Measurements from ENCODE around the gene PEX14. TPM values are rescaled to one million over a fixed set of nuclear protein-coding genes. Genes with fewer than 3 reads are reported as not detected.

The PEX14 gene
- total and polyA plus RNA-seq, 2 experiments from 2014 or later, result 17.6 to 19.6 TPM

DNA sequence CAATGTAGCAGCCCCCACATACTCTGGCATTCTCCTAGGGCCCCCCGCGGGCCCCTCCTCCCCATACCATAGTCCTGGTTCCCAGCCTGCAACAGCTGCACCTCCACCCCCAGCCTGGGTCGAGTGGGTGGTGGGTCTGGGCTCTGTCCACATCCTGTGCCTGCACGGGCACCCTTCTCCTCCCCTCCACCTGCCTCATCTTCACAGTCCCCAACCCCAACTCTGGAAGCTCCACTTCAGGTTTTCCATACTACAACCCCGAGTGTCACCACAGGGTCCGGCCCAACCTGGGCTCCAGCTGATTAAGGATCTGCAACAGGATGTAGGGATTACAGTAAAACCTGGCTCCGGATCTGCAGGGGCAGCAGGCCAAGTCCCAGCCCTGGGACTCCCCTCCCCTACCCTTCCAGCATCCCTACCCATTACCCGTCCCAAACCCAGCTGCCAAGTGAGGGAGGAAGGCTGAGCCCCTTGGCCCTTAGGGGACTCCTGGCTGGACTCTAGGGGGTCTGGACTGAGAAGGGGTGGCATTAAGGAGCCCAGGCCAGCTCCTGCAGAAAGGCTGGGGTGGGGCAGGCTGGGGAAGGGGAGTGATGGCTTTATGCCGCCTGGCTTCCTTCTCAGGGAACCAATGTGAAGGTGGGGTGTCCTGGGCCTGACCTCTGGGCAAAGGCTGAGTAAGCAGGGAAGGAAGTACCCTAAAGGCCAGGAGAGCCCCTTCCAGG lies 204.9 kb downstream of the PEX14 start:
- Histone ChIP-seq H3K36me3 (ENCODE audit: insufficient read depth) (no peaks in the 10 kb centered on the region), H2AFZ (no peak overlapping the region), H3K4me2 (no peak overlapping the region), H3F3A (replicated peaks; ENCODE audit: low read depth) (no peaks in the 10 kb centered on the region), H3K27ac (ENCODE audit: low read depth) (no peak overlapping the region), H3K79me2 (replicated peaks; ENCODE audit: insufficient read depth) (no peaks in the 10 kb centered on the region), H3K4me1 (ENCODE audit: insufficient read depth) (peaks cover 40% of the 10 kb centered on the region), H3K4me3 (no peak overlapping the region), H4K20me1 (replicated peaks; ENCODE audit: insufficient read depth) (no peaks in the 10 kb centered on the region), H3K27me3 (ENCODE audit: insufficient read depth) (no peaks in the 10 kb centered on the region), H3K9me2 (ENCODE audit: insufficient read depth) (no peaks in the 10 kb centered on the region)
- Mint-ChIP-seq H3K27me3 (ENCODE audit: insufficient read depth, low read depth, poor library complexity) (peaks cover 18% of the 10 kb centered on the region), H3K4me1 (peaks cover 63% of the 10 kb centered on the region), H3K36me3 (ENCODE audit: low read depth) (no peaks in the 10 kb centered on the region), H3K4me3 (peak overlapping the region; percentile 6; the same call in 1 of the 3 replicates), H3K27ac (peak overlapping the region; percentile 12; the same call in 1 of the 2 replicates), H3K9me3 (no peaks in the 10 kb centered on the region; the same call in 1 of the 3 replicates)
- TF ChIP-seq, protein P1, sequence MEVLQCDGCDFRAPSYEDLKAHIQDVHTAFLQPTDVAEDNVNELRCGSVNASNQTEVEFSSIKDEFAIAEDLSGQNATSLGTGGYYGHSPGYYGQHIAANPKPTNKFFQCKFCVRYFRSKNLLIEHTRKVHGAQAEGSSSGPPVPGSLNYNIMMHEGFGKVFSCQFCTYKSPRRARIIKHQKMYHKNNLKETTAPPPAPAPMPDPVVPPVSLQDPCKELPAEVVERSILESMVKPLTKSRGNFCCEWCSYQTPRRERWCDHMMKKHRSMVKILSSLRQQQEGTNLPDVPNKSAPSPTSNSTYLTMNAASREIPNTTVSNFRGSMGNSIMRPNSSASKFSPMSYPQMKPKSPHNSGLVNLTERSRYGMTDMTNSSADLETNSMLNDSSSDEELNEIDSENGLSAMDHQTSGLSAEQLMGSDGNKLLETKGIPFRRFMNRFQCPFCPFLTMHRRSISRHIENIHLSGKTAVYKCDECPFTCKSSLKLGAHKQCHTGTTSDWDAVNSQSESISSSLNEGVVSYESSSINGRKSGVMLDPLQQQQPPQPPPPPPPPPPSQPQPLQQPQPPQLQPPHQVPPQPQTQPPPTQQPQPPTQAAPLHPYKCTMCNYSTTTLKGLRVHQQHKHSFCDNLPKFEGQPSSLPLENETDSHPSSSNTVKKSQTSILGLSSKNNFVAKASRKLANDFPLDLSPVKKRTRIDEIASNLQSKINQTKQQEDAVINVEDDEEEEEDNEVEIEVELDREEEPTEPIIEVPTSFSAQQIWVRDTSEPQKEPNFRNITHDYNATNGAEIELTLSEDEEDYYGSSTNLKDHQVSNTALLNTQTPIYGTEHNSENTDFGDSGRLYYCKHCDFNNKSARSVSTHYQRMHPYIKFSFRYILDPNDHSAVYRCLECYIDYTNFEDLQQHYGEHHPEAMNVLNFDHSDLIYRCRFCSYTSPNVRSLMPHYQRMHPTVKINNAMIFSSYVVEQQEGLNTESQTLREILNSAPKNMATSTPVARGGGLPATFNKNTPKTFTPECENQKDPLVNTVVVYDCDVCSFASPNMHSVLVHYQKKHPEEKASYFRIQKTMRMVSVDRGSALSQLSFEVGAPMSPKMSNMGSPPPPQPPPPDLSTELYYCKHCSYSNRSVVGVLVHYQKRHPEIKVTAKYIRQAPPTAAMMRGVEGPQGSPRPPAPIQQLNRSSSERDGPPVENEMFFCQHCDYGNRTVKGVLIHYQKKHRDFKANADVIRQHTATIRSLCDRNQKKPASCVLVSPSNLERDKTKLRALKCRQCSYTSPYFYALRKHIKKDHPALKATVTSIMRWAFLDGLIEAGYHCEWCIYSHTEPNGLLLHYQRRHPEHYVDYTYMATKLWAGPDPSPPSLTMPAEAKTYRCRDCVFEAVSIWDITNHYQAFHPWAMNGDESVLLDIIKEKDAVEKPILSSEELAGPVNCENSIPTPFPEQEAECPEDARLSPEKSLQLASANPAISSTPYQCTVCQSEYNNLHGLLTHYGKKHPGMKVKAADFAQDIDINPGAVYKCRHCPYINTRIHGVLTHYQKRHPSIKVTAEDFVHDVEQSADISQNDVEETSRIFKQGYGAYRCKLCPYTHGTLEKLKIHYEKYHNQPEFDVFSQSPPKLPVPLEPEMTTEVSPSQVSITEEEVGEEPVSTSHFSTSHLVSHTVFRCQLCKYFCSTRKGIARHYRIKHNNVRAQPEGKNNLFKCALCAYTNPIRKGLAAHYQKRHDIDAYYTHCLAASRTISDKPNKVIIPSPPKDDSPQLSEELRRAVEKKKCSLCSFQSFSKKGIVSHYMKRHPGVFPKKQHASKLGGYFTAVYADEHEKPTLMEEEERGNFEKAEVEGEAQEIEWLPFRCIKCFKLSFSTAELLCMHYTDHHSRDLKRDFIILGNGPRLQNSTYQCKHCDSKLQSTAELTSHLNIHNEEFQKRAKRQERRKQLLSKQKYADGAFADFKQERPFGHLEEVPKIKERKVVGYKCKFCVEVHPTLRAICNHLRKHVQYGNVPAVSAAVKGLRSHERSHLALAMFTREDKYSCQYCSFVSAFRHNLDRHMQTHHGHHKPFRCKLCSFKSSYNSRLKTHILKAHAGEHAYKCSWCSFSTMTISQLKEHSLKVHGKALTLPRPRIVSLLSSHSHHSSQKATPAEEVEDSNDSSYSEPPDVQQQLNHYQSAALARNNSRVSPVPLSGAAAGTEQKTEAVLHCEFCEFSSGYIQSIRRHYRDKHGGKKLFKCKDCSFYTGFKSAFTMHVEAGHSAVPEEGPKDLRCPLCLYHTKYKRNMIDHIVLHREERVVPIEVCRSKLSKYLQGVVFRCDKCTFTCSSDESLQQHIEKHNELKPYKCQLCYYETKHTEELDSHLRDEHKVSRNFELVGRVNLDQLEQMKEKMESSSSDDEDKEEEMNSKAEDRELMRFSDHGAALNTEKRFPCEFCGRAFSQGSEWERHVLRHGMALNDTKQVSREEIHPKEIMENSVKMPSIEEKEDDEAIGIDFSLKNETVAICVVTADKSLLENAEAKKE (CRISPR knock-in tag; IDR thresholded peaks at IDR 0.05), result no peak
- peak; percentile 77 for TF ChIP-seq CREB1 (CRISPR knock-in tag; IDR thresholded peaks at IDR 0.05; ENCODE audit: low read depth)
- TF ChIP-seq EZH2phosphoT487 (IDR thresholded peaks at IDR 0.05; ENCODE audit: unreplicated experiment), result no peak
- no peak for TF ChIP-seq NANOG (IDR thresholded peaks at IDR 0.05; ENCODE audit: borderline replicate concordance)
- TF ChIP-seq, protein P2, sequence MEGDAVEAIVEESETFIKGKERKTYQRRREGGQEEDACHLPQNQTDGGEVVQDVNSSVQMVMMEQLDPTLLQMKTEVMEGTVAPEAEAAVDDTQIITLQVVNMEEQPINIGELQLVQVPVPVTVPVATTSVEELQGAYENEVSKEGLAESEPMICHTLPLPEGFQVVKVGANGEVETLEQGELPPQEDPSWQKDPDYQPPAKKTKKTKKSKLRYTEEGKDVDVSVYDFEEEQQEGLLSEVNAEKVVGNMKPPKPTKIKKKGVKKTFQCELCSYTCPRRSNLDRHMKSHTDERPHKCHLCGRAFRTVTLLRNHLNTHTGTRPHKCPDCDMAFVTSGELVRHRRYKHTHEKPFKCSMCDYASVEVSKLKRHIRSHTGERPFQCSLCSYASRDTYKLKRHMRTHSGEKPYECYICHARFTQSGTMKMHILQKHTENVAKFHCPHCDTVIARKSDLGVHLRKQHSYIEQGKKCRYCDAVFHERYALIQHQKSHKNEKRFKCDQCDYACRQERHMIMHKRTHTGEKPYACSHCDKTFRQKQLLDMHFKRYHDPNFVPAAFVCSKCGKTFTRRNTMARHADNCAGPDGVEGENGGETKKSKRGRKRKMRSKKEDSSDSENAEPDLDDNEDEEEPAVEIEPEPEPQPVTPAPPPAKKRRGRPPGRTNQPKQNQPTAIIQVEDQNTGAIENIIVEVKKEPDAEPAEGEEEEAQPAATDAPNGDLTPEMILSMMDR (conservative IDR thresholded peaks at IDR 0.05; ENCODE audit: low read depth in 2 of 2), result no peak
- no peak for TF ChIP-seq POLR2AphosphoS5 (IDR thresholded peaks at IDR 0.05; ENCODE audit: low read depth)
- no peak for TF ChIP-seq JUNB (IDR thresholded peaks at IDR 0.05; ENCODE audit: unreplicated experiment)
- no peak for TF ChIP-seq STAT1 (IDR thresholded peaks at IDR 0.05; ENCODE audit: unreplicated experiment)
- no peak for TF ChIP-seq ZNF114 (CRISPR knock-in tag; IDR thresholded peaks at IDR 0.05)
- peak; percentile 49 for TF ChIP-seq EZH2 (IDR thresholded peaks at IDR 0.05; ENCODE audit: low read depth, unreplicated experiment)
- no peak for TF ChIP-seq ETS1 (IDR thresholded peaks at IDR 0.05)
- TF ChIP-seq, protein P3, sequence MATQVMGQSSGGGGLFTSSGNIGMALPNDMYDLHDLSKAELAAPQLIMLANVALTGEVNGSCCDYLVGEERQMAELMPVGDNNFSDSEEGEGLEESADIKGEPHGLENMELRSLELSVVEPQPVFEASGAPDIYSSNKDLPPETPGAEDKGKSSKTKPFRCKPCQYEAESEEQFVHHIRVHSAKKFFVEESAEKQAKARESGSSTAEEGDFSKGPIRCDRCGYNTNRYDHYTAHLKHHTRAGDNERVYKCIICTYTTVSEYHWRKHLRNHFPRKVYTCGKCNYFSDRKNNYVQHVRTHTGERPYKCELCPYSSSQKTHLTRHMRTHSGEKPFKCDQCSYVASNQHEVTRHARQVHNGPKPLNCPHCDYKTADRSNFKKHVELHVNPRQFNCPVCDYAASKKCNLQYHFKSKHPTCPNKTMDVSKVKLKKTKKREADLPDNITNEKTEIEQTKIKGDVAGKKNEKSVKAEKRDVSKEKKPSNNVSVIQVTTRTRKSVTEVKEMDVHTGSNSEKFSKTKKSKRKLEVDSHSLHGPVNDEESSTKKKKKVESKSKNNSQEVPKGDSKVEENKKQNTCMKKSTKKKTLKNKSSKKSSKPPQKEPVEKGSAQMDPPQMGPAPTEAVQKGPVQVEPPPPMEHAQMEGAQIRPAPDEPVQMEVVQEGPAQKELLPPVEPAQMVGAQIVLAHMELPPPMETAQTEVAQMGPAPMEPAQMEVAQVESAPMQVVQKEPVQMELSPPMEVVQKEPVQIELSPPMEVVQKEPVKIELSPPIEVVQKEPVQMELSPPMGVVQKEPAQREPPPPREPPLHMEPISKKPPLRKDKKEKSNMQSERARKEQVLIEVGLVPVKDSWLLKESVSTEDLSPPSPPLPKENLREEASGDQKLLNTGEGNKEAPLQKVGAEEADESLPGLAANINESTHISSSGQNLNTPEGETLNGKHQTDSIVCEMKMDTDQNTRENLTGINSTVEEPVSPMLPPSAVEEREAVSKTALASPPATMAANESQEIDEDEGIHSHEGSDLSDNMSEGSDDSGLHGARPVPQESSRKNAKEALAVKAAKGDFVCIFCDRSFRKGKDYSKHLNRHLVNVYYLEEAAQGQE (IDR thresholded peaks at IDR 0.05; ENCODE audit: unreplicated experiment), result no peak
- TF ChIP-seq ZNF331 (CRISPR knock-in tag; IDR thresholded peaks at IDR 0.05; ENCODE audit: low read depth), result no peak
- ATAC-seq (peak; percentile 69), DNase-seq (ENCODE audit: low spot score) (peak; percentile 98)

Data from GM23338 (cell line).